ENCODE data around the gene SENP7.

DNA sequence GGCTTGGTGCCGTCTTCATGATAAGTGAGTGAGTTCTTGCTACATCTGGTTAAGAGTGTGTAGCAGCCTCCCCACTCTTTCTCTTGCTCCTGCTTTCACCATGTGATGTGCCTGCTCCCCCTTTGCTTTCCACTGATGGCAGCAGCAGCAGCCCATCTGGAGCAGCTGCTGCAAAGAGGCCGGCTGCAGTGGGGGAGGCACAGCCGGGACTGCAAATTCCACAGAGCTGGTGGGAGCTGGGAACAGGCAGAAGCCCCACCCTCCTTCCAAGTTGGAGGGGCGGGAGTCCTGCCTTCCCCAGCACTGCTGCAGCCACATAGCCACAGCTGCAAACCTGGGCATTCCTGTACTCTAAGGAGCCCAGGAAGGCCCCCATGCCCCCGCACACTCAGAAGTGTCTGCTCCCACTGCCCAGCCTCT, 129.8 kb downstream of the SENP7 start:
- TF ChIP-seq, protein P1, sequence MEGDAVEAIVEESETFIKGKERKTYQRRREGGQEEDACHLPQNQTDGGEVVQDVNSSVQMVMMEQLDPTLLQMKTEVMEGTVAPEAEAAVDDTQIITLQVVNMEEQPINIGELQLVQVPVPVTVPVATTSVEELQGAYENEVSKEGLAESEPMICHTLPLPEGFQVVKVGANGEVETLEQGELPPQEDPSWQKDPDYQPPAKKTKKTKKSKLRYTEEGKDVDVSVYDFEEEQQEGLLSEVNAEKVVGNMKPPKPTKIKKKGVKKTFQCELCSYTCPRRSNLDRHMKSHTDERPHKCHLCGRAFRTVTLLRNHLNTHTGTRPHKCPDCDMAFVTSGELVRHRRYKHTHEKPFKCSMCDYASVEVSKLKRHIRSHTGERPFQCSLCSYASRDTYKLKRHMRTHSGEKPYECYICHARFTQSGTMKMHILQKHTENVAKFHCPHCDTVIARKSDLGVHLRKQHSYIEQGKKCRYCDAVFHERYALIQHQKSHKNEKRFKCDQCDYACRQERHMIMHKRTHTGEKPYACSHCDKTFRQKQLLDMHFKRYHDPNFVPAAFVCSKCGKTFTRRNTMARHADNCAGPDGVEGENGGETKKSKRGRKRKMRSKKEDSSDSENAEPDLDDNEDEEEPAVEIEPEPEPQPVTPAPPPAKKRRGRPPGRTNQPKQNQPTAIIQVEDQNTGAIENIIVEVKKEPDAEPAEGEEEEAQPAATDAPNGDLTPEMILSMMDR (IDR thresholded peaks at IDR 0.05) = no peak
- TF ChIP-seq EZH2phosphoT487 (IDR thresholded peaks at IDR 0.05; ENCODE audit: borderline replicate concordance, low read depth) = no peak
- TF ChIP-seq SMC3 (IDR thresholded peaks at IDR 0.05; ENCODE audit: low read depth, low read length) = no peak
- TF ChIP-seq NFIC (IDR thresholded peaks at IDR 0.05; ENCODE audit: borderline replicate concordance) = no peak
- TF ChIP-seq MXI1 (IDR thresholded peaks at IDR 0.05; ENCODE audit: low read depth, low read length) = no peak
- TF ChIP-seq, protein P2, sequence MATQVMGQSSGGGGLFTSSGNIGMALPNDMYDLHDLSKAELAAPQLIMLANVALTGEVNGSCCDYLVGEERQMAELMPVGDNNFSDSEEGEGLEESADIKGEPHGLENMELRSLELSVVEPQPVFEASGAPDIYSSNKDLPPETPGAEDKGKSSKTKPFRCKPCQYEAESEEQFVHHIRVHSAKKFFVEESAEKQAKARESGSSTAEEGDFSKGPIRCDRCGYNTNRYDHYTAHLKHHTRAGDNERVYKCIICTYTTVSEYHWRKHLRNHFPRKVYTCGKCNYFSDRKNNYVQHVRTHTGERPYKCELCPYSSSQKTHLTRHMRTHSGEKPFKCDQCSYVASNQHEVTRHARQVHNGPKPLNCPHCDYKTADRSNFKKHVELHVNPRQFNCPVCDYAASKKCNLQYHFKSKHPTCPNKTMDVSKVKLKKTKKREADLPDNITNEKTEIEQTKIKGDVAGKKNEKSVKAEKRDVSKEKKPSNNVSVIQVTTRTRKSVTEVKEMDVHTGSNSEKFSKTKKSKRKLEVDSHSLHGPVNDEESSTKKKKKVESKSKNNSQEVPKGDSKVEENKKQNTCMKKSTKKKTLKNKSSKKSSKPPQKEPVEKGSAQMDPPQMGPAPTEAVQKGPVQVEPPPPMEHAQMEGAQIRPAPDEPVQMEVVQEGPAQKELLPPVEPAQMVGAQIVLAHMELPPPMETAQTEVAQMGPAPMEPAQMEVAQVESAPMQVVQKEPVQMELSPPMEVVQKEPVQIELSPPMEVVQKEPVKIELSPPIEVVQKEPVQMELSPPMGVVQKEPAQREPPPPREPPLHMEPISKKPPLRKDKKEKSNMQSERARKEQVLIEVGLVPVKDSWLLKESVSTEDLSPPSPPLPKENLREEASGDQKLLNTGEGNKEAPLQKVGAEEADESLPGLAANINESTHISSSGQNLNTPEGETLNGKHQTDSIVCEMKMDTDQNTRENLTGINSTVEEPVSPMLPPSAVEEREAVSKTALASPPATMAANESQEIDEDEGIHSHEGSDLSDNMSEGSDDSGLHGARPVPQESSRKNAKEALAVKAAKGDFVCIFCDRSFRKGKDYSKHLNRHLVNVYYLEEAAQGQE (IDR thresholded peaks at IDR 0.05; ENCODE audit: low read depth, low read length) = no peak

Data from SK-N-SH (cell line).